MM.1S (cell line): Measurements from ENCODE around the gene ZBTB7C.

Experiments
- CTCF ChIP-seq: fragments of 300-600 bp; sonication (generic); IDR thresholded peaks from 2 replicates; pipeline ENCODE4 v1.5.1; 2016; ENCODE audit warnings: antibody characterized with exemption, low read length, mixed read lengths
- EZH2 ChIP-seq: fragments of 300-600 bp; sonication (generic); optimal IDR thresholded peaks from 2 replicates; pipeline ENCODE3; 2017; ENCODE audit warnings: low read depth, mild to moderate bottlenecking, antibody characterized with exemption, low read length, mixed read lengths
- EZH2phosphoT487 ChIP-seq: fragments of 300-600 bp; sonication (generic); IDR thresholded peaks from 2 replicates; pipeline ENCODE4 v1.6.1; 2018; ENCODE audit warnings: antibody characterized with exemption, low read length

GRCh38 chr18:47993409-47993808 is 415.8 kb downstream of the ZBTB7C start:
- no peak for TF ChIP-seq EZH2
- no peak for TF ChIP-seq CTCF
- TF ChIP-seq EZH2phosphoT487: no peak
